Measurements from ENCODE around the gene CACFD1. TPM values are rescaled to one million over a fixed set of nuclear protein-coding genes. Genes with fewer than 3 reads are reported as not detected.
A peak's percentile ranks its signal among the peaks of the same experiment; 100 is the strongest.

CACFD1 gene
- total and polyA plus RNA-seq, 2 of the 13 experiments (the other 11 are each of a cell fraction or from before 2014, with no cell fraction given): 13.8 to 14.6 TPM

DNA sequence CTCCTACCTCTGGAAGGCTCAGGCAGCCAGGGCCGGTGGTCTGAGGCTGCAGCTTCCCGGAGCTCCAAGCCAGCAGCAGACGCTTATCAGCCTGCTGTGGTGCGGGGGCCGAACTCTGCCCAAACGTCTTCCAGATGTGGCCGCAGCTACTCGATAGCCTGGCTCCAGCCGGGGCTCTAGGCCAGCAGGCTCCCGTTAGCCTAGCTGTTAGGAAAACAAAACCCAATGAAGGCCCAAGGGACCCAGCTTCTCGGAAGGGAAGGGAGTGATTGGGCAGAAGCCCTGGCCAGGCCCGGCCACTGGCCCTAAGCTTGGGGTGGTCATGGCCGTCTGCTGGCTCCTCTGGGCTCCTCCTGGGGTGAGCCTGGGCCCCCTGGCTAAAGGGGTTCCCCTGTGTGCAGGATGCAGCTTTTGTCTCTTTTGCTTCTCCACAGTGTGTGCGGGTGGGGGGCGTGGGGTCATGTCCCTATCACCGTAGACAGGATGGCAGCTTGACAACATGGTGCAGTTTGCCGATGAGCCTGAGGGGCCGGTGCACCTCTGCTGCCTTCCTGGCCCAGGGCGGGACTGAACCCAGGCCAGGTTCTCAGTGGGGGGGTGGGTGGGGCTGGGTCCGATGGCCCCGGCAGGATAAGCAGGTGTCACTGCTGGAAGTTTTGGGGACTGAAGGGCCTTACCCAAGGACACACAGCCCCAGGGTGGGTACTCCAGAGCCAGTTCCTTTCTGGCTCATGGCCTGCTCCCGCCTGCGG lies 46.3 kb downstream of the CACFD1 start (continued):
- TF ChIP-seq ZSCAN21 (CRISPR knock-in tag; IDR thresholded peaks at IDR 0.05; ENCODE audit: borderline replicate concordance): 0 out of 2 replicates have a peak, but pooled peaks have one; percentile 5
- TF ChIP-seq ZBTB38 (CRISPR knock-in tag; IDR thresholded peaks at IDR 0.05): peak; percentile 73; the same call in 1 of the 2 replicates
- TF ChIP-seq, protein P1, sequence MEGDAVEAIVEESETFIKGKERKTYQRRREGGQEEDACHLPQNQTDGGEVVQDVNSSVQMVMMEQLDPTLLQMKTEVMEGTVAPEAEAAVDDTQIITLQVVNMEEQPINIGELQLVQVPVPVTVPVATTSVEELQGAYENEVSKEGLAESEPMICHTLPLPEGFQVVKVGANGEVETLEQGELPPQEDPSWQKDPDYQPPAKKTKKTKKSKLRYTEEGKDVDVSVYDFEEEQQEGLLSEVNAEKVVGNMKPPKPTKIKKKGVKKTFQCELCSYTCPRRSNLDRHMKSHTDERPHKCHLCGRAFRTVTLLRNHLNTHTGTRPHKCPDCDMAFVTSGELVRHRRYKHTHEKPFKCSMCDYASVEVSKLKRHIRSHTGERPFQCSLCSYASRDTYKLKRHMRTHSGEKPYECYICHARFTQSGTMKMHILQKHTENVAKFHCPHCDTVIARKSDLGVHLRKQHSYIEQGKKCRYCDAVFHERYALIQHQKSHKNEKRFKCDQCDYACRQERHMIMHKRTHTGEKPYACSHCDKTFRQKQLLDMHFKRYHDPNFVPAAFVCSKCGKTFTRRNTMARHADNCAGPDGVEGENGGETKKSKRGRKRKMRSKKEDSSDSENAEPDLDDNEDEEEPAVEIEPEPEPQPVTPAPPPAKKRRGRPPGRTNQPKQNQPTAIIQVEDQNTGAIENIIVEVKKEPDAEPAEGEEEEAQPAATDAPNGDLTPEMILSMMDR (CRISPR knock-in tag; IDR thresholded peaks at IDR 0.05): no peak
- TF ChIP-seq, protein P2, sequence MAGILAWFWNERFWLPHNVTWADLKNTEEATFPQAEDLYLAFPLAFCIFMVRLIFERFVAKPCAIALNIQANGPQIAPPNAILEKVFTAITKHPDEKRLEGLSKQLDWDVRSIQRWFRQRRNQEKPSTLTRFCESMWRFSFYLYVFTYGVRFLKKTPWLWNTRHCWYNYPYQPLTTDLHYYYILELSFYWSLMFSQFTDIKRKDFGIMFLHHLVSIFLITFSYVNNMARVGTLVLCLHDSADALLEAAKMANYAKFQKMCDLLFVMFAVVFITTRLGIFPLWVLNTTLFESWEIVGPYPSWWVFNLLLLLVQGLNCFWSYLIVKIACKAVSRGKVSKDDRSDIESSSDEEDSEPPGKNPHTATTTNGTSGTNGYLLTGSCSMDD (CRISPR knock-in tag; IDR thresholded peaks at IDR 0.05): no peak
- TF ChIP-seq, protein P3, sequence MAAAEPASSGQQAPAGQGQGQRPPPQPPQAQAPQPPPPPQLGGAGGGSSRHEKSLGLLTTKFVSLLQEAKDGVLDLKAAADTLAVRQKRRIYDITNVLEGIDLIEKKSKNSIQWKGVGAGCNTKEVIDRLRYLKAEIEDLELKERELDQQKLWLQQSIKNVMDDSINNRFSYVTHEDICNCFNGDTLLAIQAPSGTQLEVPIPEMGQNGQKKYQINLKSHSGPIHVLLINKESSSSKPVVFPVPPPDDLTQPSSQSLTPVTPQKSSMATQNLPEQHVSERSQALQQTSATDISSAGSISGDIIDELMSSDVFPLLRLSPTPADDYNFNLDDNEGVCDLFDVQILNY (CRISPR knock-in tag; conservative IDR thresholded peaks at IDR 0.05): no peak
- TF ChIP-seq, protein P4, sequence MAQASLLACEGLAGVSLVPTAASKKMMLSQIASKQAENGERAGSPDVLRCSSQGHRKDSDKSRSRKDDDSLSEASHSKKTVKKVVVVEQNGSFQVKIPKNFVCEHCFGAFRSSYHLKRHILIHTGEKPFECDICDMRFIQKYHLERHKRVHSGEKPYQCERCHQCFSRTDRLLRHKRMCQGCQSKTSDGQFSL (CRISPR knock-in tag; IDR thresholded peaks at IDR 0.05): peak; percentile 48; the same call in 1 of the 2 replicates
- TF ChIP-seq POGZ (CRISPR knock-in tag; IDR thresholded peaks at IDR 0.05): no peak
- peak; percentile 71 for TF ChIP-seq ZNF34 (CRISPR knock-in tag; IDR thresholded peaks at IDR 0.05; ENCODE audit: borderline replicate concordance)
- TF ChIP-seq, protein P5, sequence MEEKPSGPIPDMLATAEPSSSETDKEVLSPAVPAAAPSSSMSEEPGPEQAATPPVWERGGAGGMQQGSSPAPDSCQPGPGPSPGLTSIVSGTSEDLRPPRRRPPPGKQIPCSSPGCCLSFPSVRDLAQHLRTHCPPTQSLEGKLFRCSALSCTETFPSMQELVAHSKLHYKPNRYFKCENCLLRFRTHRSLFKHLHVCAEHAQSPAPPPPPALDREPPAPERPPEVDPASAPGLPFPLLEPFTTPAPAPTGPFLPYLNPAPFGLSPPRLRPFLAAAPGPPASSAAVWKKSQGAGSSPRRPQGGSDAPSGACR (CRISPR knock-in tag; IDR thresholded peaks at IDR 0.05): 0 out of 2 replicates have a peak, but pooled peaks have one; percentile 55

Measured in HepG2 (cell line).